GM12892 (cell line): ENCODE data around the gene BRCA1.

Source experiments
- POLR2A ChIP-seq: IDR thresholded peaks from 2 replicates; pipeline ENCODE4 v1.6.1; 2011; ENCODE audit warnings: low read depth, low read length, control low read depth
- TAF1 ChIP-seq: IDR thresholded peaks from 2 replicates; pipeline ENCODE4 v1.6.1; 2011; ENCODE audit warnings: low read depth, mild to moderate bottlenecking, control low read depth, low read length, borderline replicate concordance

DNA sequence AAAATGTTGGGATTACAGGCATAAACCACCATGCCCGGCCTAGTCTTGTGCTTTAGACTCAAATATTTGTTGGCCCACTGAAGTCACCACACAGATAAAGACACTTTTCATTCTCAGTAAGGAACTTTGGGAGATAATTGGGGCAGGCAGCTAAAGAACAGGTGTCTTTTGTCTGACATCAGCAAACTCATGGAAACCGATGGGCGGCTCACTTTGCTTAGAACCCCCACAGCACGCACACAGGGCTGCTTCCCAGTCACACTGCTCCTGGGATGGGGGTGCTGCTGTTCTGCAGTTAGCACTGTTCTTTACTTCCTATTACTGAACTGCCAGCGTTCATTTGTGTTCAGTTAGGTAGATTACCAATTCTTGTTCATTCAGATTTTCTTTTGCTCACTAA is 18.0 kb upstream of the BRCA1 start:
- no peak for TF ChIP-seq TAF1
- TF ChIP-seq POLR2A: no peak
